Neural cell (in vitro differentiated cells): ENCODE results near the gene KRTAP22-2. TPM values are rescaled to one million over a fixed set of nuclear protein-coding genes. Genes with fewer than 3 reads are reported as not detected.

Experiments
- H2AFZ ChIP-seq: fragments of 200-600, 300-800 bp; sonication (generic), shearing (Covaris generic); 2 replicates; pipeline ENCODE4 v1.6.0; 2014; ENCODE audit warnings: low read depth, mild to moderate bottlenecking, antibody characterized with exemption, low read length, moderate library complexity
- H3F3A ChIP-seq: fragments of 200-600 bp; shearing (Covaris generic); 2 replicates; pipeline ENCODE4 v1.6.1; 2016; ENCODE audit warnings: mild to moderate bottlenecking, moderate library complexity, mixed read lengths, antibody characterized with exemption, low read length; ENCODE audit not compliant: insufficient read depth, poor library complexity, severe bottlenecking
- H3K27ac ChIP-seq: fragments of 200-600, 300-800 bp; sonication (generic), shearing (Covaris generic); 2 replicates; pipeline ENCODE4 v1.5.1; 2014; ENCODE audit warnings: mild to moderate bottlenecking, low read length, moderate library complexity
- H3K27me3 ChIP-seq: fragments of 300-800, 200-600 bp; sonication (generic), shearing (Covaris generic); 2 replicates; pipeline ENCODE4 v1.6.0; 2014; ENCODE audit warnings: mild to moderate bottlenecking, low read depth, low read length, moderate library complexity; ENCODE audit not compliant: insufficient read depth
- H3K36me3 ChIP-seq: fragments of 300-800, 200-600 bp; sonication (generic), shearing (Covaris generic); 2 replicates; pipeline ENCODE4 v1.5.1; 2014; ENCODE audit warnings: mild to moderate bottlenecking, antibody characterized with exemption, low read length, moderate library complexity; ENCODE audit not compliant: insufficient read depth
- H3K4me2 ChIP-seq: fragments of 300-800, 200-600 bp; sonication (generic), shearing (Covaris generic); 2 replicates; pipeline ENCODE4 v1.6.0; 2014; ENCODE audit warnings: mild to moderate bottlenecking, low read length
- H3K4me3 ChIP-seq: fragments of 300-800, 200-600 bp; sonication (generic), shearing (Covaris generic); 2 replicates; pipeline ENCODE4 v1.5.1; 2014; ENCODE audit warnings: mild to moderate bottlenecking, low read length, moderate library complexity
- H3K79me2 ChIP-seq: fragments of 200-600 bp; shearing (Covaris generic); replicated peaks from 2 replicates; pipeline ENCODE4 v1.6.0; 2014; ENCODE audit warnings: mild to moderate bottlenecking, low read length, moderate library complexity; ENCODE audit not compliant: insufficient read depth
- H3K9ac ChIP-seq: fragments of 300-800, 200-600 bp; sonication (generic), shearing (Covaris generic); 2 replicates; pipeline ENCODE4 v1.6.1; 2016; ENCODE audit warnings: mild to moderate bottlenecking, low read length, mixed read lengths
- H3K9me2 ChIP-seq: fragments of 200-600 bp; shearing (Covaris generic); 2 replicates; pipeline ENCODE4 v1.6.1; 2016; ENCODE audit warnings: mild to moderate bottlenecking, low read length, mixed read lengths; ENCODE audit not compliant: insufficient read depth
- H3K9me3 ChIP-seq: fragments of 200-600, 300-800 bp; sonication (generic), shearing (Covaris generic); 2 replicates; pipeline ENCODE4 v1.6.1; 2016; ENCODE audit warnings: mild to moderate bottlenecking, mixed run types, low read length, moderate library complexity, mixed read lengths
- H4K20me1 ChIP-seq: fragments of 200-600 bp; shearing (Covaris generic); 2 replicates; pipeline ENCODE4 v1.6.1; 2016; ENCODE audit warnings: mild to moderate bottlenecking, mixed run types; ENCODE audit not compliant: insufficient read depth
- EP300 ChIP-seq: fragments of 450-650 bp; conservative IDR thresholded peaks from 2 replicates; pipeline ENCODE4 v1.6.1; 2014; ENCODE audit warnings: antibody characterized with exemption, mild to moderate bottlenecking, moderate library complexity; ENCODE audit not compliant: poor library complexity, severe bottlenecking
- EZH2 ChIP-seq: fragments of 200-600, 300-800 bp; shearing (Covaris generic), sonication (generic); IDR thresholded peaks from 2 replicates; pipeline ENCODE4 v1.6.1; 2014; ENCODE audit warnings: antibody characterized with exemption, low read length, borderline replicate concordance, mild to moderate bottlenecking; ENCODE audit not compliant: insufficient read depth, poor library complexity, severe bottlenecking
- MXI1 ChIP-seq: fragments of 450-650 bp; conservative IDR thresholded peaks from 2 replicates; pipeline ENCODE4 v1.6.1; 2014; ENCODE audit warnings: antibody characterized with exemption, mild to moderate bottlenecking; ENCODE audit not compliant: poor library complexity, severe bottlenecking
- POLR2AphosphoS5 ChIP-seq: IDR thresholded peaks from 2 replicates; pipeline ENCODE4 v1.6.1; 2012
- RAD21 ChIP-seq: fragments of 450-650 bp; conservative IDR thresholded peaks from 2 replicates; pipeline ENCODE4 v1.6.1; 2014; ENCODE audit warnings: antibody characterized with exemption, mild to moderate bottlenecking, moderate library complexity
- SMC3 ChIP-seq: fragments of 450-650 bp; conservative IDR thresholded peaks from 2 replicates; pipeline ENCODE4 v1.6.1; 2014; ENCODE audit warnings: antibody characterized with exemption, mild to moderate bottlenecking, moderate library complexity; ENCODE audit not compliant: poor library complexity
- TAF1 ChIP-seq: IDR thresholded peaks from 2 replicates; pipeline ENCODE4 v1.6.1; 2012; ENCODE audit warnings: low read depth
- polyA plus RNA-seq: library from polyadenylated mRNA; depleted of rRNA; stranded (reverse); fragments of >200 nt; gene quantifications from 2 replicates; pipeline ENCODE4 v1.2.3, GENCODE V29; 2014
- TF ChIP-seq, protein P1 (sequence below): IDR thresholded peaks from 2 replicates; pipeline ENCODE4 v1.6.1; 2012; ENCODE audit warnings: borderline replicate concordance
- TF ChIP-seq, protein P2 (sequence below): fragments of 450-650 bp; IDR thresholded peaks from 2 replicates; pipeline ENCODE4 v1.5.1; 2014; ENCODE audit warnings: antibody characterized with exemption, mild to moderate bottlenecking, moderate library complexity; ENCODE audit not compliant: poor library complexity, severe bottlenecking

Gene KRTAP22-2
- polyA plus RNA-seq, 1 donor from 2014 or later, result not detected

DNA sequence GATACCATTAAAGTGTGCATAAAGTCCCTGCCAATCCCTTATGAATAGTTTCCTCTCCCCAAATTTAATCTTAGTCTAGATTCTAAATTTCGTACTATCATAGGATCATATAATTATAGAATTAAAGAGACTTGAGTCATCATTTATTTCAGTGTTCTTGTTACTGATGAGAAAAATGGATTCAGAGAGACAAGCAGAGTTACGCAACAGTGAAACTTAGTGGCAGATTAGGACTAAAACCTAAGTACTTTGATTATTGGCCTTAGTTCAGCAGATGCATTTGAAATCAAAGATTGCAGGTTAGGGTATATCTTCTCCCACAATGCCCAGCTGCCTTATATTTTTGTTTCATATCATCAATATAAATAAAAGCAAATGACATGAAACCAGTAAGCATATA, 28.2 kb downstream of the KRTAP22-2 start:
- H3K9me3 ChIP-seq, result no peaks in the 10 kb centered on the region
- peak overlapping the region; percentile 0 for H3K27ac ChIP-seq
- H3K27me3 ChIP-seq, result no peaks in the 10 kb centered on the region
- H3F3A ChIP-seq, result no peaks in the 10 kb centered on the region
- H3K4me3 ChIP-seq, result no peak overlapping the region
- H3K9ac ChIP-seq, result no peak overlapping the region
- no peaks in the 10 kb centered on the region for H3K79me2 ChIP-seq
- H2AFZ ChIP-seq, result no peak overlapping the region
- TF ChIP-seq EZH2 (no peak), RAD21 (no peak), POLR2AphosphoS5 (no peak)
- no peaks in the 10 kb centered on the region for H4K20me1 ChIP-seq
- H3K4me2 ChIP-seq, result no peak overlapping the region
- no peaks in the 10 kb centered on the region for H3K36me3 ChIP-seq
- H3K9me2 ChIP-seq, result no peaks in the 10 kb centered on the region

DNA sequence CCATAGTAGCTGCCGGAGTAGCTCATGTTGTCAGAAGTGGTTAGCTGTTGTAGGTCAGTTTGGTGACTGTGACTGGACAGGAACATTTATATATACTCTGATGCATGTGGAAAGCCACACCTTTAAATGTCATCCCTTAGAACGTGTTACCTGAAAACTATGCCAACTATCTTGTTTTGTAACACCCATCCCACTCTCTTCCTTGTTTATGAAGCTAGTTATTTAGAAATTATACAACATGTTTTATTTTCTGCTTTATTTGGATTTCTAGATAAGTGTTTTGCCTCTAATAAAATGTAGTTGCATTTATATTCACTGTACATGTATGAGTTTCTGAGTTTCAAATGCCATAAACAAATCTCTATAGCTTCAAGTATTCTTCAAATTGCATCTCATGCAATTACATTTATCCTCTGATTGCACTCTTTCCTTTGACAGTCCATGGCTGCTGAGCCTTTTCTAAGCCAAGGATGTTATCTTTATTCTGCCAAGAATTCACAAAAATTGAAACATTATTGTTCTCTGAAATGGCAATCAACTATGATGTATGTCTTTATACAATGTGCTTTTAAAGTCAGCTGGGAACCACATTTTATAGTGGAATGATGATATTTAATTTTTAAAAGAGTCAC, 28.8 kb downstream of the KRTAP22-2 start, which contains the start of gene KRTAP19-7:
TSS of gene KRTAP19-7 (minus strand) at position 51 of the 632 bp plus-strand sequence. CDS start at position 26, 25 bp downstream.
- H3K9me3 ChIP-seq, result no peaks in the 10 kb centered on the region
- no peaks in the 10 kb centered on the region for H3F3A ChIP-seq
- peak within 1 kb of the TSS; percentile 0 for H3K27ac ChIP-seq
- H3K27me3 ChIP-seq, result no peaks in the 10 kb centered on the region
- H3K36me3 ChIP-seq, result no peaks in the 10 kb centered on the region
- H2AFZ ChIP-seq, result no peak within 1 kb of the TSS
- no peak within 1 kb of the TSS for H3K9ac ChIP-seq
- TF ChIP-seq POLR2AphosphoS5 (peak; percentile 55), MXI1 (no peak), EP300 (peak; percentile 75), RAD21 (no peak)
- TF ChIP-seq, protein P1, sequence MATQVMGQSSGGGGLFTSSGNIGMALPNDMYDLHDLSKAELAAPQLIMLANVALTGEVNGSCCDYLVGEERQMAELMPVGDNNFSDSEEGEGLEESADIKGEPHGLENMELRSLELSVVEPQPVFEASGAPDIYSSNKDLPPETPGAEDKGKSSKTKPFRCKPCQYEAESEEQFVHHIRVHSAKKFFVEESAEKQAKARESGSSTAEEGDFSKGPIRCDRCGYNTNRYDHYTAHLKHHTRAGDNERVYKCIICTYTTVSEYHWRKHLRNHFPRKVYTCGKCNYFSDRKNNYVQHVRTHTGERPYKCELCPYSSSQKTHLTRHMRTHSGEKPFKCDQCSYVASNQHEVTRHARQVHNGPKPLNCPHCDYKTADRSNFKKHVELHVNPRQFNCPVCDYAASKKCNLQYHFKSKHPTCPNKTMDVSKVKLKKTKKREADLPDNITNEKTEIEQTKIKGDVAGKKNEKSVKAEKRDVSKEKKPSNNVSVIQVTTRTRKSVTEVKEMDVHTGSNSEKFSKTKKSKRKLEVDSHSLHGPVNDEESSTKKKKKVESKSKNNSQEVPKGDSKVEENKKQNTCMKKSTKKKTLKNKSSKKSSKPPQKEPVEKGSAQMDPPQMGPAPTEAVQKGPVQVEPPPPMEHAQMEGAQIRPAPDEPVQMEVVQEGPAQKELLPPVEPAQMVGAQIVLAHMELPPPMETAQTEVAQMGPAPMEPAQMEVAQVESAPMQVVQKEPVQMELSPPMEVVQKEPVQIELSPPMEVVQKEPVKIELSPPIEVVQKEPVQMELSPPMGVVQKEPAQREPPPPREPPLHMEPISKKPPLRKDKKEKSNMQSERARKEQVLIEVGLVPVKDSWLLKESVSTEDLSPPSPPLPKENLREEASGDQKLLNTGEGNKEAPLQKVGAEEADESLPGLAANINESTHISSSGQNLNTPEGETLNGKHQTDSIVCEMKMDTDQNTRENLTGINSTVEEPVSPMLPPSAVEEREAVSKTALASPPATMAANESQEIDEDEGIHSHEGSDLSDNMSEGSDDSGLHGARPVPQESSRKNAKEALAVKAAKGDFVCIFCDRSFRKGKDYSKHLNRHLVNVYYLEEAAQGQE, result peak; percentile 53
- no peak within 1 kb of the TSS for H3K4me2 ChIP-seq
- no peaks in the 10 kb centered on the region for H4K20me1 ChIP-seq
- no peak within 1 kb of the TSS for H3K4me3 ChIP-seq
- no peaks in the 10 kb centered on the region for H3K79me2 ChIP-seq
- H3K9me2 ChIP-seq, result no peaks in the 10 kb centered on the region

DNA sequence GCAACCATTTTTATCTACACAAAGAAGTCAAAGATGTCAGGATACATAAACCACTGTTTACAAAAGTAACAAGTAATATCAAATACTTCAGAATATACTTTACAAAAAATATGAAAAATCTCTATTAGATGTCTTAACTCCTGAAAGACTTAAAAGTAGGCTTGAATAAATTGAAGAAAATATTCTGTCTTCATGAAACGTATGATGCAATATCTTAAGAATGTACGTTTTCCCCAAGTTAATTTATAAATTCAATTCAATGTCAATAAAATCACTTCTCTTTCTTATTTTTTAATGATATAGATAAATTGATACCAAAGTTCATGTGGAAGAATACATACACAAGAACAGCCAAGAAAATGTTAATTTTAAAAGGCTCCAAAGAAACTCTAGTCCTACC, 35.1 kb downstream of the KRTAP22-2 start:
- Histone ChIP-seq H3K27me3 (no peaks in the 10 kb centered on the region), H3K36me3 (no peaks in the 10 kb centered on the region), H3K9me2 (no peaks in the 10 kb centered on the region), H4K20me1 (no peaks in the 10 kb centered on the region), H3K4me3 (no peak overlapping the region), H3K9ac (no peak overlapping the region), H3K79me2 (no peaks in the 10 kb centered on the region), H2AFZ (no peak overlapping the region), H3K27ac (no peak overlapping the region), H3K9me3 (no peaks in the 10 kb centered on the region), H3K4me2 (no peak overlapping the region), H3F3A (no peaks in the 10 kb centered on the region)
- no peak for TF ChIP-seq POLR2AphosphoS5
- TF ChIP-seq RAD21, result no peak
- TF ChIP-seq, protein P1, result no peak
- no peak for TF ChIP-seq SMC3
- TF ChIP-seq EP300, result no peak
- TF ChIP-seq TAF1, result no peak
- TF ChIP-seq EZH2, result no peak
- no peak for TF ChIP-seq MXI1
- TF ChIP-seq, protein P2, sequence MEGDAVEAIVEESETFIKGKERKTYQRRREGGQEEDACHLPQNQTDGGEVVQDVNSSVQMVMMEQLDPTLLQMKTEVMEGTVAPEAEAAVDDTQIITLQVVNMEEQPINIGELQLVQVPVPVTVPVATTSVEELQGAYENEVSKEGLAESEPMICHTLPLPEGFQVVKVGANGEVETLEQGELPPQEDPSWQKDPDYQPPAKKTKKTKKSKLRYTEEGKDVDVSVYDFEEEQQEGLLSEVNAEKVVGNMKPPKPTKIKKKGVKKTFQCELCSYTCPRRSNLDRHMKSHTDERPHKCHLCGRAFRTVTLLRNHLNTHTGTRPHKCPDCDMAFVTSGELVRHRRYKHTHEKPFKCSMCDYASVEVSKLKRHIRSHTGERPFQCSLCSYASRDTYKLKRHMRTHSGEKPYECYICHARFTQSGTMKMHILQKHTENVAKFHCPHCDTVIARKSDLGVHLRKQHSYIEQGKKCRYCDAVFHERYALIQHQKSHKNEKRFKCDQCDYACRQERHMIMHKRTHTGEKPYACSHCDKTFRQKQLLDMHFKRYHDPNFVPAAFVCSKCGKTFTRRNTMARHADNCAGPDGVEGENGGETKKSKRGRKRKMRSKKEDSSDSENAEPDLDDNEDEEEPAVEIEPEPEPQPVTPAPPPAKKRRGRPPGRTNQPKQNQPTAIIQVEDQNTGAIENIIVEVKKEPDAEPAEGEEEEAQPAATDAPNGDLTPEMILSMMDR, result no peak
